ENCODE data around the gene SOX6. TPM values are rescaled to one million over a fixed set of nuclear protein-coding genes. Genes with fewer than 3 reads are reported as not detected.

Gene SOX6
- polyA plus RNA-seq, 1 of the 3 experiments (the other 2 are of a cell fraction), result 0.03 TPM

DNA sequence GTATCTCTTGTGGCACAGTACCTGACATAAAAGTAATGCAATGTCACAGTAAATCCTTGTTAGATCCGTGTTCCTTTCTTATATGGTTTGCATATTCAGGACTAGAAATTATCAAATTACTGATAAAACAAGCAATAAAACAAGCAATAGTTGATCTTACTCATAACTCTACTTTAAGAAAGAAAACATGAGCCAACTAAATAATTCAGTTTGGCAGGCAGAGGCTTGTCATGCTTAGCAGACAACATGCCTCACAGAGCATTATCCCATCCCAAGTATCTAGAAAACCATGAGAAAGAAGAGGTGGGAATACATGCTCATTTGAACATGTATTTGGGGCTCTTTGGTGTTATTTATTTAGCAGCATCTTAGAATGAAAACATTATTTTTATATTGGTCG lies 241.9 kb downstream of the SOX6 start:
- Histone ChIP-seq H3K4me3 (ENCODE audit: low read depth in 2 of 2, low read length in 1 of 2) (no peak overlapping the region), H3K79me2 (ENCODE audit: insufficient read depth) (no peaks in the 10 kb centered on the region), H3K4me1 (ENCODE audit: control insufficient read depth in 1 of 2, insufficient read depth in 2 of 2, low read depth in 1 of 2, low read length in 1 of 2) (peaks cover 0 to 5% of the 10 kb centered on the region in 2 experiments; a peak in 2 of 4 replicates), H3F3A (replicated peaks; ENCODE audit: insufficient read depth) (no peaks in the 10 kb centered on the region), H3K9me2 (no peaks in the 10 kb centered on the region), H3K4me2 (no peak overlapping the region), H3K27ac (ENCODE audit: low read depth in 2 of 2, low read length in 1 of 2) (no peak overlapping the region), H3K9ac (no peak overlapping the region), H4K20me1 (ENCODE audit: insufficient read depth) (no peaks in the 10 kb centered on the region), H3K36me3 (replicated peaks in 1 of 2; ENCODE audit: control insufficient read depth in 1 of 2, insufficient read depth in 2 of 2, low read length in 1 of 2) (no peaks in the 10 kb centered on the region), H3K27me3 (ENCODE audit: insufficient read depth) (no peaks in the 10 kb centered on the region), H3K9me3 (no peaks in the 10 kb centered on the region), H2AFZ (ENCODE audit: low read depth) (no peak overlapping the region)
- ChIA-PET CTCF (no interaction called here), POLR2A (no interaction called here)
- no peak for DNase-seq
- TF ChIP-seq FOXJ3 (CRISPR knock-in tag; IDR thresholded peaks at IDR 0.05) (no peak), FOSL2 (IDR thresholded peaks at IDR 0.05; ENCODE audit: borderline replicate concordance, low read depth) (no peak), NRF1 (IDR thresholded peaks at IDR 0.05; ENCODE audit: low read depth, low read length) (no peak), YY1 (IDR thresholded peaks at IDR 0.05; ENCODE audit: low read depth) (no peak), RFX5 (IDR thresholded peaks at IDR 0.05; ENCODE audit: low read length) (no peak), MXI1 (IDR thresholded peaks at IDR 0.05; ENCODE audit: low read depth, low read length) (no peak), TCF12 (IDR thresholded peaks at IDR 0.05) (no peak), TEAD4 (IDR thresholded peaks at IDR 0.05; ENCODE audit: borderline replicate concordance, insufficient read depth) (no peak), EZH2phosphoT487 (IDR thresholded peaks at IDR 0.05; ENCODE audit: borderline replicate concordance, low read depth) (no peak), CHD2 (IDR thresholded peaks at IDR 0.05; ENCODE audit: low read length, partially characterized antibody) (no peak), RXRA (IDR thresholded peaks at IDR 0.05; ENCODE audit: borderline replicate concordance, low read depth) (no peak), RCOR1 (IDR thresholded peaks at IDR 0.05; ENCODE audit: low read length) (no peak), FOXM1 (IDR thresholded peaks at IDR 0.05; ENCODE audit: low read depth) (no peak), RAD21 (IDR thresholded peaks at IDR 0.05; ENCODE audit: low read length) (no peak), ELF1 (IDR thresholded peaks at IDR 0.05) (no peak), GABPA (IDR thresholded peaks at IDR 0.05; ENCODE audit: low read depth) (no peak), REST (IDR thresholded peaks at IDR 0.05; ENCODE audit: low read depth, low read length) (no peak)
- 47% methylated on average over 2 of the region's 2 CpGs for WGBS (ENCODE audit: low lambda C conversion rate)

- TF ChIP-seq ELF1 (IDR thresholded peaks at IDR 0.05) (no peak), SMC3 (IDR thresholded peaks at IDR 0.05; ENCODE audit: low read depth, low read length) (no peak), TEAD4 (IDR thresholded peaks at IDR 0.05; ENCODE audit: borderline replicate concordance, insufficient read depth) (no peak), MXI1 (IDR thresholded peaks at IDR 0.05; ENCODE audit: low read depth, low read length) (no peak), RAD21 (IDR thresholded peaks at IDR 0.05; ENCODE audit: low read length) (no peak), CTCF (IDR thresholded peaks at IDR 0.05) (no peak), POLR2AphosphoS5 (IDR thresholded peaks at IDR 0.05; ENCODE audit: low read depth, low read length) (no peak), NRF1 (IDR thresholded peaks at IDR 0.05; ENCODE audit: low read depth, low read length) (no peak), EZH2phosphoT487 (IDR thresholded peaks at IDR 0.05; ENCODE audit: borderline replicate concordance, low read depth) (no peak), TAF1 (IDR thresholded peaks at IDR 0.05; ENCODE audit: borderline replicate concordance, low read depth, low read length) (no peak)
- TF ChIP-seq, protein P1, sequence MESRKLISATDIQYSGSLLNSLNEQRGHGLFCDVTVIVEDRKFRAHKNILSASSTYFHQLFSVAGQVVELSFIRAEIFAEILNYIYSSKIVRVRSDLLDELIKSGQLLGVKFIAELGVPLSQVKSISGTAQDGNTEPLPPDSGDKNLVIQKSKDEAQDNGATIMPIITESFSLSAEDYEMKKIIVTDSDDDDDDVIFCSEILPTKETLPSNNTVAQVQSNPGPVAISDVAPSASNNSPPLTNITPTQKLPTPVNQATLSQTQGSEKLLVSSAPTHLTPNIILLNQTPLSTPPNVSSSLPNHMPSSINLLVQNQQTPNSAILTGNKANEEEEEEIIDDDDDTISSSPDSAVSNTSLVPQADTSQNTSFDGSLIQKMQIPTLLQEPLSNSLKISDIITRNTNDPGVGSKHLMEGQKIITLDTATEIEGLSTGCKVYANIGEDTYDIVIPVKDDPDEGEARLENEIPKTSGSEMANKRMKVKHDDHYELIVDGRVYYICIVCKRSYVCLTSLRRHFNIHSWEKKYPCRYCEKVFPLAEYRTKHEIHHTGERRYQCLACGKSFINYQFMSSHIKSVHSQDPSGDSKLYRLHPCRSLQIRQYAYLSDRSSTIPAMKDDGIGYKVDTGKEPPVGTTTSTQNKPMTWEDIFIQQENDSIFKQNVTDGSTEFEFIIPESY (IDR thresholded peaks at IDR 0.05; ENCODE audit: borderline replicate concordance, low read depth), result no peak
- no peaks in the 10 kb centered on the region for H3K9me3 ChIP-seq
- H3K9ac ChIP-seq, result no peak overlapping the region
- CTCF ChIA-PET, result interaction anchor here (1.5 to 1.7 kb wide), 3 partner anchors 12 to 56 kb away, joined by 3 to 6 read pairs (median 4); no protein-coding TSS in a partner anchor
- no peak overlapping the region for H3K4me2 ChIP-seq
- H4K20me1 ChIP-seq (ENCODE audit: insufficient read depth), result no peaks in the 10 kb centered on the region
- no peaks in the 10 kb centered on the region for H3K9me2 ChIP-seq
- no peaks in the 10 kb centered on the region for H3K79me2 ChIP-seq (ENCODE audit: insufficient read depth)
- H3K27ac ChIP-seq (ENCODE audit: low read depth in 2 of 2, low read length in 1 of 2), result no peak overlapping the region
- POLR2A ChIA-PET, result no interaction called here
- H2AFZ ChIP-seq (ENCODE audit: low read depth), result no peak overlapping the region
- H3K4me1 ChIP-seq (ENCODE audit: control insufficient read depth in 1 of 2, insufficient read depth in 2 of 2, low read depth in 1 of 2, low read length in 1 of 2), result peaks cover 0 to 5% of the 10 kb centered on the region in 2 experiments; a peak in 2 of 4 replicates
- 76% methylated on average over 2 of the region's 2 CpGs for WGBS (ENCODE audit: low lambda C conversion rate)
- no peaks in the 10 kb centered on the region for H3K36me3 ChIP-seq (replicated peaks in 1 of 2; ENCODE audit: control insufficient read depth in 1 of 2, insufficient read depth in 2 of 2, low read length in 1 of 2)
- no peaks in the 10 kb centered on the region for H3K27me3 ChIP-seq (ENCODE audit: insufficient read depth)
- DNase-seq, result no peak
- no peak overlapping the region for H3K4me3 ChIP-seq (ENCODE audit: low read depth in 2 of 2, low read length in 1 of 2)
- H3F3A ChIP-seq (replicated peaks; ENCODE audit: insufficient read depth), result no peaks in the 10 kb centered on the region
Observed at GRCh38 chr11:16111690-16112089, 244.7 kb downstream of the SOX6 start.

Measured in SK-N-SH (cell line).